GM19025 (cell line): Measurements from ENCODE around the gene CNPY3.
"Not testable (repeated sequence)": the region's sequence is repeated elsewhere in the genome, so short reads cannot be mapped to it uniquely, and the experiment has no call there.

Source experiments
- ATAC-seq: cut with Tn5 transposase; IDR thresholded peaks from one replicate; pipeline ENCODE4 v1.9.1; 2021; ENCODE audit warnings: mild to moderate bottlenecking, low read depth, moderate library complexity; ENCODE audit not compliant: unreplicated experiment

The CNPY3 gene

GRCh38 chr6:42914546-42914945, 14.7 kb upstream of the CNPY3 start:
- no peak for ATAC-seq

GRCh38 chr6:42915732-42916131, 13.5 kb upstream of the CNPY3 start, which contains the start of gene PTCRA:
TSS of gene PTCRA (plus strand) at chr6:42916053. CDS start at chr6:42916070, 17 bp downstream.
- no peak for ATAC-seq

GRCh38 chr6:42916288-42916687, 13.0 kb upstream of the CNPY3 start:
- no peak for ATAC-seq

DNA sequence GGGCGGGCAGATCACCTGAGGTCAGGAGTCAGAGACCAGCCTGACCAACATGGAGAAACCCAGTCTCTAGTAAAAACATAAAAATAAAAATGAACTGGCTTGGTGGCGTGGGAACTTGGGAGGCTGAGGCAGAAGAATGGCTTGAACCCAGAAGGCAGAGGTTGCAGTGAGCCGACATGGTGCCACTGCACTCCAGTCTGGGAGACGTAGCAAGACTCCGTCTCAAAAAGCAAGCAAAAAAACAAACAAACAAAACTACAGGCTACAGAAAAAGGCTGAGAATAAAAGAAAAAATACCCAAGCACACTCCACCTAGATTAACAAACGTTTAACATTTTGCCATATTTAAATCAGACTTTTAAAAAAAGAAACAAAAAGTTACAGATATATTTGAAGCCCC, 7.5 kb upstream of the CNPY3 start:
- no peak for ATAC-seq

DNA sequence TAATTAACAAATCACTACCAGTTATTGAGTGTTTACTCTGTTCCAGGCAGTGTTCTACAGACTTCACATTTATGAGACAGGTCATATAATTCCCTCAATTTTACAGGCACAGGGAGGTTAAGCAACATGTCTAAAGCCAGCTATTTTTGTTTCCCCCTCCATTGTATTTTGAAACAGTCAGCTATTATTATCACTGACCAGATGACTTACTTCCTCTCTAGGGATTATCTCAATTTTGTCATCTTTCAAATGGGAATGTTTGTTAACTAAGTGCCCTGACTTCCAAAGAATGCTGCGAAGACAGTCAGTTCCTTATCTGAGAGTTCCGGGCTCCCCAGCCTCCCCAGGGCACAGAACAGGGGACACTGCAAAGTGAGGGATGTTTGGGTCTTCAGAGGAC, 5.6 kb upstream of the CNPY3 start:
- no peak for ATAC-seq

- ATAC-seq, result no peak
These were observed 3.9 kb upstream of the CNPY3 start for GRCh38 chr6:42925248-42925857.

GRCh38 chr6:42929821-42930360, 611 bp downstream of the CNPY3 start:
- ATAC-seq, result peak; percentile 47

DNA sequence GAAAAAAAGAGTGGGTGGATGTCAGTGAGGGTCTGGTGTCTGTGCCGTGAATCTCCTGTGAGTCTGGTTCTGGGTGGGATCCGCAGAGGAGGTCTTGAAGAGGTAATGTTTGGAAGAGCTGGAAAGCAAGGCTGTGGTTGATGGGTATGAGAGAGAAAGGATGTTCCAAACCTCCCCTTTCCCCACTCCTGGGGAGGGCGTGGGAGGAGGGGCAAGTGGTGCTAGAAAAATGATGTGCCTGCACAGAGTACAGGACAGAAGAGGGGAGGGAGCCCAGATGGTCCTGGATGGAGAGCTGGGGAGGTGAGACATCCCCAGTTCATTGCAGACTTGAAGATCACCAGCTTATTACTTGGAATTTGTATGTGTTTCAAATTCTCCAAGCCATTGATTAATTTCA, 3.1 kb downstream of the CNPY3 start:
- no peak for ATAC-seq

DNA sequence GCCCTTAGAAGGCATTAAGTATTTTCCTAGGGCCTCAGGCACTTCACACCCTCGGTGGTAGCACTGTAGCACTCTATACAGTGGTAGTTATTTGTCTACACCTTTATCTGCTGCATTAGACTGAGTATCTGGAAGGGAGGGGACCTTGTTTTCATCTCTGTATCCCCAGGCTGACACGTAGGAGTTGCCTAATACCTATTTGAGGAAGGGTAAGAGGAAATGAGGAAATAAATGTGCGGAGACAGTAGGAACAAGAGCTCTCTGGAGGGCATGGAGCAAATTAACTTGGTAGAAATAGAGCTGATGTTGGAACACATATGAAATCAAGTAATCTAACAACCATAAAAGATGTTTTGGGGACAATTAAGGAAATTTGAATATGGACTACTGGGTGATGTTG, 3.9 kb downstream of the CNPY3 start:
- no peak for ATAC-seq

DNA sequence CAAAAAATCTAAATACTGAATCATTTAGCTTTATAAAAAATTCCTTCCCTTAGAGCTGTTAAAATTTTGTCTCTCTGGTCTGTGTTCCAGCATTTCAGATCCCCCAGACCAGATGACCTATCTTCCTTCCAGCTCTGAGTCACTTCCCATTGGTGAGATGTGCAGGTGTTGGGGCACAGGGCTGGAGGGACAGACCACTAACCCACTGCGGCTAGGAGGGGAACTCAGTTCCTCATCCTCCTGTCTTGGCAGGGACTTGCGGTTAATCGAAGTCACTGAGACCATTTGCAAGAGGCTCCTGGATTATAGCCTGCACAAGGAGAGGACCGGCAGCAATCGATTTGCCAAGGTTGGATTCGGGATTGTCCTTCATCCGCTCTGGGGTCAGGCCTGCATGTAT, 6.0 kb downstream of the CNPY3 start:
- ATAC-seq, result no peak

- ATAC-seq, result no peak
These were observed 7.1 kb downstream of the CNPY3 start for GRCh38 chr6:42936398-42936797.

DNA sequence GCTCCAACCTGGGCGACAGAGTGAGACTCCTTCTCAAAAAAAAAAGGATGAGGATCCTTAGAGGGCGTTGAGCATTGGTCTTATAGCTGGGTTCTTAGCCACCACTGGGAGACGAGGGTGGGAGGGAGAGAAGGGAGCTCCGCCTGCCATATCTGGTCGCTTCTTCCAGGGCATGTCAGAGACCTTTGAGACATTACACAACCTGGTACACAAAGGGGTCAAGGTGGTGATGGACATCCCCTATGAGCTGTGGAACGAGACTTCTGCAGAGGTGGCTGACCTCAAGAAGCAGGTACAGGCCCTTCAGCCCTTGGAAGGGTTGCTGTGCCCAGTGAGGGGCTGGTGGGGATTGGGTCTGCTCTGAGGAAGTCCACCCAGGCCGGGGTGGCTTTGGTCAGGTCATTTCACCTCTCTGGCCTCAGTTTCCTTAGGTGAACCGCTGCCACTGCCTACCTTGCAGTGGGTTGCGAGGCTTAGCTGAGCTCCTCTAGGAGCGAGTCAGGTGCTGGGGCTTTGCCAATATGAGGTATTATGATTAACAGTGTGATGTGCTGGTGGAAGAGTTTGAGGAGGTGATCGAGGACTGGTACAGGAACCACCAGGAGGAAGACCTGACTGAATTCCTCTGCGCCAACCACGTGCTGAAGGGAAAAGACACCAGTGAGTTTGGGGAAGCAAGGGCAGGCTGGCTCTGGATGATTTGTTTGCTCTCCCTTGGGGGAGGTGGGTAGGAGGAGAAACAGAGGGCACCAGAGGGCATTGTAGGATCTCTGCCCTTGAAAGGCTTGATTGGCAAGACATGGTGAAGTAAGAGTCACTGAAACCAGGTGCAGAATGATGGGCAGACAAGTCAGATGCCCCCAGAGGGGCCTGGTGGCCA, 8.5 kb downstream of the CNPY3 start:
- no peak for ATAC-seq

DNA sequence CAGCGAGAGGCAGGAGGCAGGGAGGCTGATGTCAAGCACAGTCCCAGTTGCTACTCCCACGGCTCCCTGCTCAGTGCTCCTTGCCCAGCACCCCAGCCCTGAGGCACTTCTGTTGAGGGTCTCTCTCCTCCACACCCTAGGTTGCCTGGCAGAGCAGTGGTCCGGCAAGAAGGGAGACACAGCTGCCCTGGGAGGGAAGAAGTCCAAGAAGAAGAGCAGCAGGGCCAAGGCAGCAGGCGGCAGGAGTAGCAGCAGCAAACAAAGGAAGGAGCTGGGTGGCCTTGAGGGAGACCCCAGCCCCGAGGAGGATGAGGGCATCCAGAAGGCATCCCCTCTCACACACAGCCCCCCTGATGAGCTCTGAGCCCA, 9.1 kb downstream of the CNPY3 start:
- no peak for ATAC-seq

GRCh38 chr6:42938987-42939809, 9.9 kb downstream of the CNPY3 start:
- no peak for ATAC-seq

DNA sequence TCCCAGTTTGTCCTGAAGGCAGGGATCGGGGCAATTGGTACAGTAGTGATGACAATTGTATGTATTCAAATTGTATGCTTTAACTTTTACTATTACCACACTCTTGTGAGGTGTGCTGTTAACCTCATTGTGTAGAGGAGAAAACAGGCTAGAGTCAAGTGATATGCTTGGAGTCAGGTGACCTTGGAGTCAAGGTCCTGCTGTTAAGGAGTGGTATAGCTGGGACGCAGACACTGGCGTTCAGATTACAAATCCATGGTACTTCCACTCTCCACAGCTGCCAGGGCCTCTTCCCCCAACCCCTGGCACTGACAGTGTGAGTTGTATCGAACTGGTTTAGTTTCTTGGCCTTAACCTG, 10.5 kb downstream of the CNPY3 start:
- no peak for ATAC-seq

GRCh38 chr6:42940493-42941045, 11.3 kb downstream of the CNPY3 start:
- ATAC-seq, result no peak

DNA sequence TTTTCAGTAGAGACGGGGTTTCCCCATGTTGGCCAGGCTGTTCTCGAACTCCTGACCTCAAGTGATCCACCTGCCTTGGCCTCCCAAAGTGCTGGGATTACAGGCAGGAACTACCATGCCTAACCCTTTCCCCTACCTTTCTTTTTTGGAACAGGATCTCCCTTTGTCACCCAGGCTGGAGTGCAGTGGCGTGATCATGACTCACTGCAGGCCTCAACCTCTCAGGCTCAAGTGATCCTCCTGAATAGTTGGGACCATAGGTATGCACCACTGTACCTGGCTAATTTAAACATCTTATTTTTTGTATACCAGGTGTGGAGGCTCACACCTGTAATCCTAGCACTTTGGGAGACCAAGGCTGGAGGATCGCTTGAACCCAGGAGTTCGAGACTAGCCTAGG, 12.1 kb downstream of the CNPY3 start:
- ATAC-seq, result not testable (repeated sequence)

DNA sequence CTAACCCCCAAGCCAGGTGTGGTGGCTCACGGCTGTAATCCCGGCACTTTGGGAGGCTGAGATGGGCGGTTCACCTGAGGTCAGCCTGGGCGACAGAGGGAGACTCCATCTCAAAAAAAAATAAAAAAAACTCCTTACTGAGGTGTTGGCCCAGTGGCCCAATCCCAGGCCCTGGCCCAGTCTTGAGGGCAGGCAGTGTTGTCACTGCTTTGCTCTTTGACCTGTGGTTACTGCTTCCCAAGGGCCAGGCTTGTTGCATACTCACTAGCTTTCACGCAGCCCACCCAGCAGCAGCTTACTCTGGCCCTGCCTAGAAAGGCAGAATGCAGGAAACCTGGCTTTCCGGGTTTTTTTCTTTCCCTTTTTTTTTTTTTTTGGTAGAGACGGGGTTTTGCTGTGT, 13.2 kb downstream of the CNPY3 start:
- no peak for ATAC-seq

- no peak for ATAC-seq
These were observed 18.7 kb downstream of the CNPY3 start for GRCh38 chr6:42947950-42948349.

DNA sequence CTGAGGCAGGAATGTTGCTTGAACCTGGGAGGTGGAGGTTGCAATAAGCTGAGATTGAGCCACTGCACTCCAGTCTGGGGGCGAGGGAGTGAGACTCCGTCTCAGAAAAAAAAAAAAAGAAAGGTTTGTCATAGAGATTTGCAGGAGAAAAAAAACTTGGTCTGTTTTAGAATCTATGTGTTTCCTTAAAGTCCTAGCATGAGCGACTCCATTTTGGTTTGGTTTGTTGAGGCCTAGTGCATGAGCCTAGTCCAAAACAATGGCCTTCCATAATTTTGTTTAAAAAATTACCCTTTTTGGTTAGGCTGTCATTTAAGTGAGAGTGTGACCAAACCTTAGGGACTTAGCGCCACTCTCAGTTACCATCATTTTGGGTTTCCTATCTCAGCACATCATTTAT, 23.1 kb downstream of the CNPY3 start:
- no peak for ATAC-seq

GRCh38 chr6:42954405-42954804, 25.1 kb downstream of the CNPY3 start:
- ATAC-seq, result not testable (repeated sequence)
